Measurements from ENCODE around the gene BMP5. TPM values are rescaled to one million over a fixed set of nuclear protein-coding genes. Genes with fewer than 3 reads are reported as not detected.

The BMP5 gene
- total and polyA plus RNA-seq, 2 donors from 2014 or later: 0.76 to 0.86 TPM

GRCh38 chr6:55866128-55866527, 9.3 kb downstream of the BMP5 start:
- Histone ChIP-seq H3K9ac (ENCODE audit: low read length in 3 of 3) (no peak overlapping the region), H3K36me3 (ENCODE audit: control insufficient read depth in 2 of 3, insufficient read depth in 3 of 3, low read length in 3 of 3) (no peaks in the 10 kb centered on the region), H3K27me3 (ENCODE audit: control insufficient read depth, insufficient read depth, low read length) (no peaks in the 10 kb centered on the region), H3K9me3 (ENCODE audit: control insufficient read depth in 2 of 3, insufficient read depth in 1 of 3, low read length in 3 of 3) (no peaks in the 10 kb centered on the region), H3K4me3 (ENCODE audit: low read length in 3 of 3) (no peak overlapping the region), H3K4me1 (ENCODE audit: control insufficient read depth in 2 of 3, insufficient read depth in 2 of 3, low read depth in 1 of 3, low read length in 3 of 3) (no peaks in the 10 kb centered on the region), H3K27ac (ENCODE audit: low read depth in 2 of 2, low read length in 2 of 2) (no peak overlapping the region)
- TF ChIP-seq CTCF (IDR thresholded peaks at IDR 0.05; ENCODE audit: borderline replicate concordance, extremely low read depth, insufficient read depth): no peak
- FAIRE-seq: no peak
- intact Hi-C loops (cut with DNase I): no loop called here
- peak in 1 of 5 donors; percentile 20 for DNase-seq

- H3K27ac ChIP-seq (ENCODE audit: low read depth in 2 of 2, low read length in 2 of 2): no peak overlapping the region
- H3K4me3 ChIP-seq (ENCODE audit: low read length in 3 of 3): no peak overlapping the region
- DNase-seq: peak in 2 of 5 donors; percentile 10 to 20
- intact Hi-C loops (cut with DNase I): no loop called here
- H3K4me1 ChIP-seq (ENCODE audit: control insufficient read depth in 2 of 3, insufficient read depth in 2 of 3, low read depth in 1 of 3, low read length in 3 of 3): no peaks in the 10 kb centered on the region
- H3K27me3 ChIP-seq (ENCODE audit: control insufficient read depth, insufficient read depth, low read length): no peaks in the 10 kb centered on the region
- H3K9me3 ChIP-seq (ENCODE audit: control insufficient read depth in 2 of 3, insufficient read depth in 1 of 3, low read length in 3 of 3): no peaks in the 10 kb centered on the region
- H3K36me3 ChIP-seq (ENCODE audit: control insufficient read depth in 2 of 3, insufficient read depth in 3 of 3, low read length in 3 of 3): no peaks in the 10 kb centered on the region
- FAIRE-seq: no peak
- no peak overlapping the region for H3K9ac ChIP-seq (ENCODE audit: low read length in 3 of 3)
- no peak for TF ChIP-seq CTCF (IDR thresholded peaks at IDR 0.05; ENCODE audit: borderline replicate concordance, extremely low read depth, insufficient read depth)
Observed at GRCh38 chr6:55853008-55854001, 22.1 kb downstream of the BMP5 start.

GRCh38 chr6:55841341-55841740, 34.0 kb downstream of the BMP5 start:
- no peak for DNase-seq
- no peak overlapping the region for H3K9ac ChIP-seq (ENCODE audit: low read length in 3 of 3)
- no peaks in the 10 kb centered on the region for H3K9me3 ChIP-seq (ENCODE audit: control insufficient read depth in 2 of 3, insufficient read depth in 1 of 3, low read length in 3 of 3)
- H3K4me1 ChIP-seq (ENCODE audit: control insufficient read depth in 2 of 3, insufficient read depth in 2 of 3, low read depth in 1 of 3, low read length in 3 of 3): no peaks in the 10 kb centered on the region
- no peak for FAIRE-seq
- no peaks in the 10 kb centered on the region for H3K36me3 ChIP-seq (ENCODE audit: control insufficient read depth in 2 of 3, insufficient read depth in 3 of 3, low read length in 3 of 3)
- H3K27me3 ChIP-seq (ENCODE audit: control insufficient read depth, insufficient read depth, low read length): no peaks in the 10 kb centered on the region
- intact Hi-C loops (cut with DNase I): no loop called here
- H3K4me3 ChIP-seq (ENCODE audit: low read length in 3 of 3): no peak overlapping the region
- no peak for TF ChIP-seq CTCF (IDR thresholded peaks at IDR 0.05; ENCODE audit: borderline replicate concordance, extremely low read depth, insufficient read depth)
- H3K27ac ChIP-seq (ENCODE audit: low read depth in 2 of 2, low read length in 2 of 2): no peak overlapping the region
